ENCODE results near the gene SUPT3H.

Gene SUPT3H

GRCh38 chr6:45419571-45420082, 41.9 kb upstream of the SUPT3H start:
- peaks cover 26% of the 10 kb centered on the region for H3K4me1 ChIP-seq (ENCODE audit: control insufficient read depth, insufficient read depth, low read length, unreplicated experiment)
- H3K79me2 ChIP-seq (ENCODE audit: control insufficient read depth, insufficient read depth, low read length, unreplicated experiment), result peaks cover 44% of the 10 kb centered on the region
- no peak overlapping the region for H3K27ac ChIP-seq (ENCODE audit: low read depth, low read length)
- no peak overlapping the region for H2AFZ ChIP-seq (ENCODE audit: low read length, unreplicated experiment)
- no peaks in the 10 kb centered on the region for H3K36me3 ChIP-seq (ENCODE audit: insufficient read depth, low read length)
- no peaks in the 10 kb centered on the region for H3K27me3 ChIP-seq (ENCODE audit: insufficient read depth, low read length)
- peak overlapping the region; percentile 95 for H3K4me3 ChIP-seq (ENCODE audit: low read depth, low read length)

- H3K36me3 ChIP-seq (ENCODE audit: insufficient read depth, low read length), result no peaks in the 10 kb centered on the region
- no peak overlapping the region for H3K4me3 ChIP-seq (ENCODE audit: low read depth, low read length)
- no peak overlapping the region for H3K27ac ChIP-seq (ENCODE audit: low read depth, low read length)
- H3K4me1 ChIP-seq (ENCODE audit: control insufficient read depth, insufficient read depth, low read length, unreplicated experiment), result peaks cover 20% of the 10 kb centered on the region
- H2AFZ ChIP-seq (ENCODE audit: low read length, unreplicated experiment), result no peak overlapping the region
- peaks cover 24% of the 10 kb centered on the region for H3K79me2 ChIP-seq (ENCODE audit: control insufficient read depth, insufficient read depth, low read length, unreplicated experiment)
- H3K27me3 ChIP-seq (ENCODE audit: insufficient read depth, low read length), result no peaks in the 10 kb centered on the region
These were observed 39.7 kb upstream of the SUPT3H start for GRCh38 chr6:45417436-45417835.

- Histone ChIP-seq H3K79me2 (ENCODE audit: control insufficient read depth, insufficient read depth, low read length, unreplicated experiment) (peaks cover 18% of the 10 kb centered on the region), H3K4me1 (ENCODE audit: control insufficient read depth, insufficient read depth, low read length, unreplicated experiment) (peaks cover 20% of the 10 kb centered on the region), H3K36me3 (ENCODE audit: insufficient read depth, low read length) (no peaks in the 10 kb centered on the region), H3K4me3 (ENCODE audit: low read depth, low read length) (no peak overlapping the region), H3K27me3 (ENCODE audit: insufficient read depth, low read length) (no peaks in the 10 kb centered on the region), H3K27ac (ENCODE audit: low read depth, low read length) (0 out of 2 replicates have a peak overlapping the region, but pooled peaks have one; percentile 0), H2AFZ (ENCODE audit: low read length, unreplicated experiment) (no peak overlapping the region)
These were observed 39.0 kb upstream of the SUPT3H start for GRCh38 chr6:45416700-45417099.

GRCh38 chr6:45415788-45416518, 38.2 kb upstream of the SUPT3H start:
- Histone ChIP-seq H3K36me3 (ENCODE audit: insufficient read depth, low read length) (no peaks in the 10 kb centered on the region), H3K4me3 (ENCODE audit: low read depth, low read length) (no peak overlapping the region), H3K27me3 (ENCODE audit: insufficient read depth, low read length) (no peaks in the 10 kb centered on the region), H3K27ac (ENCODE audit: low read depth, low read length) (0 out of 2 replicates have a peak overlapping the region, but pooled peaks have one; percentile 0), H3K79me2 (ENCODE audit: control insufficient read depth, insufficient read depth, low read length, unreplicated experiment) (peaks cover 11% of the 10 kb centered on the region), H3K4me1 (ENCODE audit: control insufficient read depth, insufficient read depth, low read length, unreplicated experiment) (peaks cover 20% of the 10 kb centered on the region), H2AFZ (ENCODE audit: low read length, unreplicated experiment) (no peak overlapping the region)

- Histone ChIP-seq H3K27ac (ENCODE audit: low read depth, low read length) (no peak overlapping the region), H3K27me3 (ENCODE audit: insufficient read depth, low read length) (no peaks in the 10 kb centered on the region), H3K36me3 (ENCODE audit: insufficient read depth, low read length) (no peaks in the 10 kb centered on the region), H3K4me3 (ENCODE audit: low read depth, low read length) (no peak overlapping the region), H3K79me2 (ENCODE audit: control insufficient read depth, insufficient read depth, low read length, unreplicated experiment) (peaks cover 5% of the 10 kb centered on the region), H3K4me1 (ENCODE audit: control insufficient read depth, insufficient read depth, low read length, unreplicated experiment) (peaks cover 20% of the 10 kb centered on the region), H2AFZ (ENCODE audit: low read length, unreplicated experiment) (no peak overlapping the region)
These were observed 37.6 kb upstream of the SUPT3H start for GRCh38 chr6:45415315-45415714.

- H3K4me1 ChIP-seq (ENCODE audit: control insufficient read depth, insufficient read depth, low read length, unreplicated experiment), result peaks cover 18% of the 10 kb centered on the region
- H3K36me3 ChIP-seq (ENCODE audit: insufficient read depth, low read length), result no peaks in the 10 kb centered on the region
- no peak overlapping the region for H3K27ac ChIP-seq (ENCODE audit: low read depth, low read length)
- no peaks in the 10 kb centered on the region for H3K79me2 ChIP-seq (ENCODE audit: control insufficient read depth, insufficient read depth, low read length, unreplicated experiment)
- H3K27me3 ChIP-seq (ENCODE audit: insufficient read depth, low read length), result no peaks in the 10 kb centered on the region
- H3K4me3 ChIP-seq (ENCODE audit: low read depth, low read length), result no peak overlapping the region
- H2AFZ ChIP-seq (ENCODE audit: low read length, unreplicated experiment), result no peak overlapping the region
These were observed 34.2 kb upstream of the SUPT3H start for GRCh38 chr6:45411959-45412358.

GRCh38 chr6:45400021-45400420, 22.3 kb upstream of the SUPT3H start:
- Histone ChIP-seq H2AFZ (ENCODE audit: low read length, unreplicated experiment) (no peak overlapping the region), H3K4me1 (ENCODE audit: control insufficient read depth, insufficient read depth, low read length, unreplicated experiment) (no peaks in the 10 kb centered on the region), H3K36me3 (ENCODE audit: insufficient read depth, low read length) (no peaks in the 10 kb centered on the region), H3K27ac (ENCODE audit: low read depth, low read length) (no peak overlapping the region), H3K4me3 (ENCODE audit: low read depth, low read length) (no peak overlapping the region), H3K79me2 (ENCODE audit: control insufficient read depth, insufficient read depth, low read length, unreplicated experiment) (no peaks in the 10 kb centered on the region), H3K27me3 (ENCODE audit: insufficient read depth, low read length) (no peaks in the 10 kb centered on the region)

- no peak overlapping the region for H3K27ac ChIP-seq (ENCODE audit: low read depth, low read length)
- no peak overlapping the region for H2AFZ ChIP-seq (ENCODE audit: low read length, unreplicated experiment)
- no peak overlapping the region for H3K4me3 ChIP-seq (ENCODE audit: low read depth, low read length)
- no peaks in the 10 kb centered on the region for H3K4me1 ChIP-seq (ENCODE audit: control insufficient read depth, insufficient read depth, low read length, unreplicated experiment)
- no peaks in the 10 kb centered on the region for H3K79me2 ChIP-seq (ENCODE audit: control insufficient read depth, insufficient read depth, low read length, unreplicated experiment)
- H3K36me3 ChIP-seq (ENCODE audit: insufficient read depth, low read length), result no peaks in the 10 kb centered on the region
- no peaks in the 10 kb centered on the region for H3K27me3 ChIP-seq (ENCODE audit: insufficient read depth, low read length)
These were observed 20.5 kb upstream of the SUPT3H start for GRCh38 chr6:45398075-45398813.

- Histone ChIP-seq H3K79me2 (ENCODE audit: control insufficient read depth, insufficient read depth, low read length, unreplicated experiment) (no peaks in the 10 kb centered on the region), H3K4me1 (ENCODE audit: control insufficient read depth, insufficient read depth, low read length, unreplicated experiment) (no peaks in the 10 kb centered on the region), H3K27ac (ENCODE audit: low read depth, low read length) (no peak overlapping the region), H3K27me3 (ENCODE audit: insufficient read depth, low read length) (no peaks in the 10 kb centered on the region), H3K36me3 (ENCODE audit: insufficient read depth, low read length) (no peaks in the 10 kb centered on the region), H3K4me3 (ENCODE audit: low read depth, low read length) (no peak overlapping the region), H2AFZ (ENCODE audit: low read length, unreplicated experiment) (no peak overlapping the region)
These were observed 16.9 kb upstream of the SUPT3H start for GRCh38 chr6:45394586-45395095.

GRCh38 chr6:45388328-45388727, 10.6 kb upstream of the SUPT3H start:
- H3K4me1 ChIP-seq (ENCODE audit: control insufficient read depth, insufficient read depth, low read length, unreplicated experiment), result peaks cover 21% of the 10 kb centered on the region
- H3K36me3 ChIP-seq (ENCODE audit: insufficient read depth, low read length), result no peaks in the 10 kb centered on the region
- no peaks in the 10 kb centered on the region for H3K79me2 ChIP-seq (ENCODE audit: control insufficient read depth, insufficient read depth, low read length, unreplicated experiment)
- no peak overlapping the region for H2AFZ ChIP-seq (ENCODE audit: low read length, unreplicated experiment)
- H3K27ac ChIP-seq (ENCODE audit: low read depth, low read length), result no peak overlapping the region
- H3K4me3 ChIP-seq (ENCODE audit: low read depth, low read length), result no peak overlapping the region
- H3K27me3 ChIP-seq (ENCODE audit: insufficient read depth, low read length), result no peaks in the 10 kb centered on the region

Measured in ACC112 (cell line).